ENCODE results near the gene CD53. TPM values are rescaled to one million over a fixed set of nuclear protein-coding genes. Genes with fewer than 3 reads are reported as not detected.

CD53 gene
- total and polyA plus RNA-seq, 4 donors: 10.7 to 30.4 (median 21.7) TPM

DNA sequence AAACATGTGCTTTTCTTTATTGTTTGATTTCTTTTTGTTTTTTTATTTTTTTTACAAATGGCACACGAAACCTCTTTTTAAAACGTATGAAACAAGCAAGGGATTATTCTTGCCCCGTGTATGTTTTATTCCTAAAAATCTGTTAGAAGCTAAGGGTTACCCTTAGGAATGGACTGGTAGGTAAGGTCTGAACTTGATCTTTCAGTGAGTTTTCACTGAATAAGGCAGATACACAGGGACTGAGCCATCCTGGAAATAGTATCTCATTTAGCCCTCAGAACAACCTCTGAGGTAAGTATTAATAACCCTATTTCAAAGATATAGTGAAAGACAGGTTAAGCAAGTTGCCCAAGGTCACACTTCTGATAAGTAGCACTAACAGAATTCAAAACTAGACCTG is 6.0 kb downstream of the CD53 start:
- Histone ChIP-seq H3K36me3 (ENCODE audit: control insufficient read depth in 4 of 4, insufficient read depth in 3 of 4, low read depth in 1 of 4, low read length in 3 of 4) (no peaks in the 10 kb centered on the region), H3K4me1 (ENCODE audit: control insufficient read depth in 4 of 4, insufficient read depth in 4 of 4, low read length in 3 of 4) (no peaks in the 10 kb centered on the region), H3K27ac (ENCODE audit: low read depth in 1 of 2, low read length in 2 of 2) (no peak overlapping the region), H3K9ac (ENCODE audit: low read depth in 1 of 2, low read length in 2 of 2) (no peak overlapping the region), H3K27me3 (ENCODE audit: control insufficient read depth in 4 of 4, insufficient read depth in 4 of 4, low read length in 3 of 4) (no peaks in the 10 kb centered on the region), H3K9me3 (ENCODE audit: control insufficient read depth in 4 of 4, low read length in 3 of 4) (no peaks in the 10 kb centered on the region), H3K4me3 (ENCODE audit: low read depth in 1 of 3, low read length in 3 of 3) (no peak overlapping the region)
- TF ChIP-seq TAF1 (conservative IDR thresholded peaks at IDR 0.05): no peak
- TF ChIP-seq, protein P1, sequence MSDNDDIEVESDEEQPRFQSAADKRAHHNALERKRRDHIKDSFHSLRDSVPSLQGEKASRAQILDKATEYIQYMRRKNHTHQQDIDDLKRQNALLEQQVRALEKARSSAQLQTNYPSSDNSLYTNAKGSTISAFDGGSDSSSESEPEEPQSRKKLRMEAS (IDR thresholded peaks at IDR 0.05): no peak
- TF ChIP-seq, protein P2, sequence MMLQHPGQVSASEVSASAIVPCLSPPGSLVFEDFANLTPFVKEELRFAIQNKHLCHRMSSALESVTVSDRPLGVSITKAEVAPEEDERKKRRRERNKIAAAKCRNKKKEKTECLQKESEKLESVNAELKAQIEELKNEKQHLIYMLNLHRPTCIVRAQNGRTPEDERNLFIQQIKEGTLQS (IDR thresholded peaks at IDR 0.05): no peak
- TF ChIP-seq HNF4G (IDR thresholded peaks at IDR 0.05): no peak
- no peak for TF ChIP-seq SP1 (IDR thresholded peaks at IDR 0.05)
- no peak for TF ChIP-seq NR2F2 (IDR thresholded peaks at IDR 0.05)
- TF ChIP-seq, protein P3, sequence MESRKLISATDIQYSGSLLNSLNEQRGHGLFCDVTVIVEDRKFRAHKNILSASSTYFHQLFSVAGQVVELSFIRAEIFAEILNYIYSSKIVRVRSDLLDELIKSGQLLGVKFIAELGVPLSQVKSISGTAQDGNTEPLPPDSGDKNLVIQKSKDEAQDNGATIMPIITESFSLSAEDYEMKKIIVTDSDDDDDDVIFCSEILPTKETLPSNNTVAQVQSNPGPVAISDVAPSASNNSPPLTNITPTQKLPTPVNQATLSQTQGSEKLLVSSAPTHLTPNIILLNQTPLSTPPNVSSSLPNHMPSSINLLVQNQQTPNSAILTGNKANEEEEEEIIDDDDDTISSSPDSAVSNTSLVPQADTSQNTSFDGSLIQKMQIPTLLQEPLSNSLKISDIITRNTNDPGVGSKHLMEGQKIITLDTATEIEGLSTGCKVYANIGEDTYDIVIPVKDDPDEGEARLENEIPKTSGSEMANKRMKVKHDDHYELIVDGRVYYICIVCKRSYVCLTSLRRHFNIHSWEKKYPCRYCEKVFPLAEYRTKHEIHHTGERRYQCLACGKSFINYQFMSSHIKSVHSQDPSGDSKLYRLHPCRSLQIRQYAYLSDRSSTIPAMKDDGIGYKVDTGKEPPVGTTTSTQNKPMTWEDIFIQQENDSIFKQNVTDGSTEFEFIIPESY (IDR thresholded peaks at IDR 0.05): no peak
- no peak for TF ChIP-seq YY1 (IDR thresholded peaks at IDR 0.05)
- TF ChIP-seq RAD21 (IDR thresholded peaks at IDR 0.05): no peak
- TF ChIP-seq RXRA (IDR thresholded peaks at IDR 0.05): no peak
- TF ChIP-seq EGR1 (IDR thresholded peaks at IDR 0.05; ENCODE audit: low read depth in 2 of 2): no peak
- TF ChIP-seq FOXA2 (IDR thresholded peaks at IDR 0.05): no peak
- no peak for TF ChIP-seq JUND (IDR thresholded peaks at IDR 0.05)
- TF ChIP-seq GABPA (IDR thresholded peaks at IDR 0.05 in 1 of 2, conservative IDR thresholded peaks at IDR 0.05 in 1 of 2): no peak
- TF ChIP-seq, protein P4, sequence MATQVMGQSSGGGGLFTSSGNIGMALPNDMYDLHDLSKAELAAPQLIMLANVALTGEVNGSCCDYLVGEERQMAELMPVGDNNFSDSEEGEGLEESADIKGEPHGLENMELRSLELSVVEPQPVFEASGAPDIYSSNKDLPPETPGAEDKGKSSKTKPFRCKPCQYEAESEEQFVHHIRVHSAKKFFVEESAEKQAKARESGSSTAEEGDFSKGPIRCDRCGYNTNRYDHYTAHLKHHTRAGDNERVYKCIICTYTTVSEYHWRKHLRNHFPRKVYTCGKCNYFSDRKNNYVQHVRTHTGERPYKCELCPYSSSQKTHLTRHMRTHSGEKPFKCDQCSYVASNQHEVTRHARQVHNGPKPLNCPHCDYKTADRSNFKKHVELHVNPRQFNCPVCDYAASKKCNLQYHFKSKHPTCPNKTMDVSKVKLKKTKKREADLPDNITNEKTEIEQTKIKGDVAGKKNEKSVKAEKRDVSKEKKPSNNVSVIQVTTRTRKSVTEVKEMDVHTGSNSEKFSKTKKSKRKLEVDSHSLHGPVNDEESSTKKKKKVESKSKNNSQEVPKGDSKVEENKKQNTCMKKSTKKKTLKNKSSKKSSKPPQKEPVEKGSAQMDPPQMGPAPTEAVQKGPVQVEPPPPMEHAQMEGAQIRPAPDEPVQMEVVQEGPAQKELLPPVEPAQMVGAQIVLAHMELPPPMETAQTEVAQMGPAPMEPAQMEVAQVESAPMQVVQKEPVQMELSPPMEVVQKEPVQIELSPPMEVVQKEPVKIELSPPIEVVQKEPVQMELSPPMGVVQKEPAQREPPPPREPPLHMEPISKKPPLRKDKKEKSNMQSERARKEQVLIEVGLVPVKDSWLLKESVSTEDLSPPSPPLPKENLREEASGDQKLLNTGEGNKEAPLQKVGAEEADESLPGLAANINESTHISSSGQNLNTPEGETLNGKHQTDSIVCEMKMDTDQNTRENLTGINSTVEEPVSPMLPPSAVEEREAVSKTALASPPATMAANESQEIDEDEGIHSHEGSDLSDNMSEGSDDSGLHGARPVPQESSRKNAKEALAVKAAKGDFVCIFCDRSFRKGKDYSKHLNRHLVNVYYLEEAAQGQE (IDR thresholded peaks at IDR 0.05): no peak
- no peak for TF ChIP-seq HNF4A (conservative IDR thresholded peaks at IDR 0.05)
- no peak for TF ChIP-seq FOXA1 (IDR thresholded peaks at IDR 0.05)
- WGBS: 76% methylated on average over 3 of the region's 3 CpGs
- no peak for DNase-seq (ENCODE audit: low spot score)

DNA sequence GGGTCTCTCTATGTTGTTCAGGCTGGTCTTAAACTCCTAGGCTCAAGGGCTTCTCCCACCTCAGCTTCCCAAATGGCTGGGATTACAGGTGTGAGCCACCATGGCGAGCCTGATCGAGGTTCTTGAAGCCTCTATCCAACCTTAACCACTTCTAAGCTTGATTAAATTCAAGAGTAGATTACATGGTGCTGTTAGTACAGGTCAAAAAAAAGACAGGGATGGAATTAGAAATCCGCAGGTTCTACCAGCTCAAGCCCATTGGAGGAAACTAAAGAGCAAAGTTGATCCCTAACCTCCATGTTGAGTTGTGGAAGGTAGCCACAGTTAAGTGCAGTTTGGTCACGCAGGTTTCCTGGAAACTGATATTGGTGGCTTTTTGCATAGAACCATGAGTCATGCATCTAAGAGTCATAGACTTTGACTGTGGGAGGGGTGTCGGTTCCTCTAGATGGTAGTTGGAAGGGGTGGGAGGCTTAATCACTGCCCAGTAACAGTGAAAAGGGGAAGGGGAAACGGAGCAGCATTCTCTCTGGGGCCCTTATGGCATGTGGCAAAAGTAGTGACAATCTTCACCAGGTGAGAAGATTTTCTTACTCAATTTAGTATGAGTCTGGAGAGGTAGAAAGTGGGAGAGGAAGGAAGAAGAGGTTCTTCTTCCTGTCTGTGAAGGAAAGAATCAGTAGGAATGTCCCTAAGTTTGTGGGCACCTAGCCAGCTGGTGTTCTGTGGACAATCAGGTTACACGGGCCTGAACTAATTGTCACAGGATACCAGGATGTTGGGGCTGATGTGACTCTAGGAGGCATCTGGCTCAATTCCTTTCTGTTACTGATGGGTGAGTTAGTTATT is 7.0 kb downstream of the CD53 start:
- no peak overlapping the region for H3K4me3 ChIP-seq (ENCODE audit: low read depth in 1 of 3, low read length in 3 of 3)
- no peaks in the 10 kb centered on the region for H3K27me3 ChIP-seq (ENCODE audit: control insufficient read depth in 4 of 4, insufficient read depth in 4 of 4, low read length in 3 of 4)
- H3K9me3 ChIP-seq (ENCODE audit: control insufficient read depth in 4 of 4, low read length in 3 of 4): no peaks in the 10 kb centered on the region
- 55% methylated on average over 7 of the region's 7 CpGs for WGBS
- TF ChIP-seq GABPA (IDR thresholded peaks at IDR 0.05 in 1 of 2, conservative IDR thresholded peaks at IDR 0.05 in 1 of 2): no peak
- no peak overlapping the region for H3K9ac ChIP-seq (ENCODE audit: low read depth in 1 of 2, low read length in 2 of 2)
- H3K36me3 ChIP-seq (ENCODE audit: control insufficient read depth in 4 of 4, insufficient read depth in 3 of 4, low read depth in 1 of 4, low read length in 3 of 4): no peaks in the 10 kb centered on the region
- DNase-seq (ENCODE audit: low spot score): no peak
- no peak overlapping the region for H3K27ac ChIP-seq (ENCODE audit: low read depth in 1 of 2, low read length in 2 of 2)
- H3K4me1 ChIP-seq (ENCODE audit: control insufficient read depth in 4 of 4, insufficient read depth in 4 of 4, low read length in 3 of 4): no peaks in the 10 kb centered on the region
